SK-N-SH treated with all-trans-retinoic acid at 6 μM for 48 hours (cell line): ENCODE measurements around the gene TDRD9.

ENCODE experiments used
- ATAC-seq: fragments of 200-7000 bp; cut with Tn5 transposase; 3 replicates; pipeline ENCODE4 v1.9.1; 2020; ENCODE audit warnings: mild to moderate bottlenecking, moderate library complexity
- ARNTL ChIP-seq: fragments of 450-650 bp; formaldehyde crosslinking; IDR thresholded peaks from 2 replicates; pipeline ENCODE4 v1.5.0; 2020; ENCODE audit warnings: low read depth, mild to moderate bottlenecking, moderate library complexity, borderline replicate concordance
- BACH2 ChIP-seq: fragments of 250-450 bp; sonication (Bioruptor Pico); IDR thresholded peaks from 2 replicates; pipeline ENCODE4 v1.9.0; 2021; ENCODE audit warnings: mild to moderate bottlenecking, borderline replicate concordance
- CREB5 ChIP-seq: fragments of 250-450 bp; sonication (Bioruptor Pico); IDR thresholded peaks from 2 replicates; pipeline ENCODE4 v1.5.1; 2020; ENCODE audit warnings: low read depth, mild to moderate bottlenecking, moderate library complexity
- CSDC2 ChIP-seq: fragments of 250-450 bp; sonication (Bioruptor Pico); IDR thresholded peaks from 2 replicates; pipeline ENCODE4 v1.5.0; 2020; ENCODE audit warnings: mild to moderate bottlenecking, moderate library complexity
- CSRNP3 ChIP-seq: fragments of 250-450 bp; sonication (Bioruptor Pico); IDR thresholded peaks from 2 replicates; pipeline ENCODE4 v1.5.1; 2021; ENCODE audit warnings: mild to moderate bottlenecking, moderate library complexity
- ESRRG ChIP-seq: fragments of 250-450 bp; sonication (Bioruptor Pico); IDR thresholded peaks from 2 replicates; pipeline ENCODE4 v1.6.1; 2021; ENCODE audit warnings: mild to moderate bottlenecking
- GLIS3 ChIP-seq: fragments of 250-450 bp; sonication (Bioruptor Pico); IDR thresholded peaks from 2 replicates; pipeline ENCODE4 v1.5.0; 2020; ENCODE audit warnings: mild to moderate bottlenecking, moderate library complexity
- ISL1 ChIP-seq: fragments of 250-450 bp; sonication (Bioruptor Pico); IDR thresholded peaks from 2 replicates; pipeline ENCODE4 v2.1.2; 2022; ENCODE audit warnings: mild to moderate bottlenecking, moderate library complexity
- OSR1 ChIP-seq: fragments of 250-450 bp; sonication (Bioruptor Pico); IDR thresholded peaks from 2 replicates; pipeline ENCODE4 v1.8.0; 2022; ENCODE audit warnings: moderate library complexity, mild to moderate bottlenecking, inconsistent platforms
- POU6F1 ChIP-seq: fragments of 250-450 bp; sonication (Bioruptor Pico); IDR thresholded peaks from 2 replicates; pipeline ENCODE4 v1.8.0; 2021; ENCODE audit warnings: low read depth, mild to moderate bottlenecking, moderate library complexity, borderline replicate concordance
- PPARA ChIP-seq: fragments of 250-450 bp; sonication (Bioruptor Pico); IDR thresholded peaks from 2 replicates; pipeline ENCODE4 v1.5.0; 2020; ENCODE audit warnings: mild to moderate bottlenecking, borderline replicate concordance
- RARB ChIP-seq: fragments of 250-450 bp; sonication (Bioruptor Pico); IDR thresholded peaks from 2 replicates; pipeline ENCODE4 v1.8.0; 2021; ENCODE audit warnings: mild to moderate bottlenecking, moderate library complexity
- SNAI2 ChIP-seq: fragments of 250-450 bp; sonication (Bioruptor Pico); IDR thresholded peaks from 2 replicates; pipeline ENCODE4 v1.5.0; 2020; ENCODE audit warnings: mild to moderate bottlenecking, moderate library complexity
- TCF4 ChIP-seq: fragments of 250-450 bp; sonication (Bioruptor Pico); IDR thresholded peaks from 2 replicates; pipeline ENCODE4 v1.8.0; 2021; ENCODE audit warnings: mild to moderate bottlenecking, moderate library complexity, borderline replicate concordance
- TOX ChIP-seq: fragments of 250-450 bp; sonication (Bioruptor Pico); IDR thresholded peaks from 2 replicates; pipeline ENCODE4 v1.8.0; 2021; ENCODE audit warnings: mild to moderate bottlenecking, moderate library complexity, borderline replicate concordance
- TSHZ2 ChIP-seq: fragments of 250-450 bp; sonication (Bioruptor Pico); IDR thresholded peaks from 2 replicates; pipeline ENCODE4 v1.5.0; 2020; ENCODE audit warnings: mild to moderate bottlenecking, moderate library complexity
- ZC3H10 ChIP-seq: fragments of 250-450 bp; sonication (Bioruptor Pico); IDR thresholded peaks from 2 replicates; pipeline ENCODE4 v1.5.1; 2021; ENCODE audit warnings: mild to moderate bottlenecking, moderate library complexity
- ZFP3 ChIP-seq: fragments of 250-450 bp; sonication (Bioruptor Pico); IDR thresholded peaks from 2 replicates; pipeline ENCODE4 v1.5.0; 2020; ENCODE audit warnings: mild to moderate bottlenecking, moderate library complexity
- ZFP30 ChIP-seq: fragments of 450-650 bp; formaldehyde crosslinking; IDR thresholded peaks from 2 replicates; pipeline ENCODE4 v1.5.0; 2022; ENCODE audit warnings: mild to moderate bottlenecking, moderate library complexity
- ZNF565 ChIP-seq: fragments of 450-650 bp; formaldehyde crosslinking; conservative IDR thresholded peaks from 2 replicates; pipeline ENCODE4 v1.5.0; 2020; ENCODE audit warnings: low read depth, mild to moderate bottlenecking, moderate library complexity
- ZNF70 ChIP-seq: fragments of 450-650 bp; formaldehyde crosslinking; IDR thresholded peaks from 2 replicates; pipeline ENCODE4 v1.5.0; 2020; ENCODE audit warnings: mild to moderate bottlenecking, moderate library complexity
- ZNF8 ChIP-seq: fragments of 450-650 bp; formaldehyde crosslinking; IDR thresholded peaks from 2 replicates; pipeline ENCODE4 v1.5.0; 2020; ENCODE audit warnings: mild to moderate bottlenecking, moderate library complexity

Gene TDRD9

GRCh38 chr14:104075530-104076151, 147.4 kb downstream of the TDRD9 start:
- TF ChIP-seq TSHZ2 (no peak), ZNF70 (no peak), CSDC2 (CRISPR knock-in tag) (no peak), POU6F1 (CRISPR knock-in tag) (no peak), RARB (CRISPR knock-in tag) (no peak), TCF4 (CRISPR knock-in tag) (no peak), ZNF8 (CRISPR knock-in tag) (no peak), ESRRG (CRISPR knock-in tag) (no peak), PPARA (CRISPR knock-in tag) (no peak), ISL1 (CRISPR knock-in tag) (no peak), ZNF565 (CRISPR knock-in tag) (no peak), GLIS3 (no peak), OSR1 (CRISPR knock-in tag) (no peak), BACH2 (CRISPR knock-in tag) (no peak), ZFP3 (CRISPR knock-in tag) (no peak), CSRNP3 (no peak), ZFP30 (CRISPR knock-in tag) (no peak), ZC3H10 (CRISPR knock-in tag) (no peak), TOX (CRISPR knock-in tag) (no peak)
- no peak for ATAC-seq

- TF ChIP-seq ARNTL (CRISPR knock-in tag): no peak
- TF ChIP-seq TOX (CRISPR knock-in tag): no peak
- TF ChIP-seq ZFP30 (CRISPR knock-in tag): no peak
- no peak for TF ChIP-seq ZNF565 (CRISPR knock-in tag)
- TF ChIP-seq CSRNP3: no peak
- TF ChIP-seq POU6F1 (CRISPR knock-in tag): no peak
- TF ChIP-seq TCF4 (CRISPR knock-in tag): no peak
- no peak for TF ChIP-seq ISL1 (CRISPR knock-in tag)
- no peak for TF ChIP-seq ESRRG (CRISPR knock-in tag)
- no peak for TF ChIP-seq SNAI2 (CRISPR knock-in tag)
- TF ChIP-seq ZFP3 (CRISPR knock-in tag): no peak
- TF ChIP-seq ZNF70: no peak
- TF ChIP-seq CREB5: no peak
- TF ChIP-seq ZC3H10 (CRISPR knock-in tag): no peak
- TF ChIP-seq OSR1 (CRISPR knock-in tag): no peak
- no peak for TF ChIP-seq PPARA (CRISPR knock-in tag)
- no peak for TF ChIP-seq ZNF8 (CRISPR knock-in tag)
- TF ChIP-seq CSDC2 (CRISPR knock-in tag): no peak
- ATAC-seq: no peak
These were observed 148.5 kb downstream of the TDRD9 start for GRCh38 chr14:104076743-104077142.
